ENCODE results near the gene C22orf23. TPM values are rescaled to one million over a fixed set of nuclear protein-coding genes. Genes with fewer than 3 reads are reported as not detected.
"Not testable (repeated sequence)": the region's sequence is repeated elsewhere in the genome, so short reads cannot be mapped to it uniquely, and the experiment has no call there.

The C22orf23 gene
- total RNA-seq, 1 donor from 2014 or later, result not detected

DNA sequence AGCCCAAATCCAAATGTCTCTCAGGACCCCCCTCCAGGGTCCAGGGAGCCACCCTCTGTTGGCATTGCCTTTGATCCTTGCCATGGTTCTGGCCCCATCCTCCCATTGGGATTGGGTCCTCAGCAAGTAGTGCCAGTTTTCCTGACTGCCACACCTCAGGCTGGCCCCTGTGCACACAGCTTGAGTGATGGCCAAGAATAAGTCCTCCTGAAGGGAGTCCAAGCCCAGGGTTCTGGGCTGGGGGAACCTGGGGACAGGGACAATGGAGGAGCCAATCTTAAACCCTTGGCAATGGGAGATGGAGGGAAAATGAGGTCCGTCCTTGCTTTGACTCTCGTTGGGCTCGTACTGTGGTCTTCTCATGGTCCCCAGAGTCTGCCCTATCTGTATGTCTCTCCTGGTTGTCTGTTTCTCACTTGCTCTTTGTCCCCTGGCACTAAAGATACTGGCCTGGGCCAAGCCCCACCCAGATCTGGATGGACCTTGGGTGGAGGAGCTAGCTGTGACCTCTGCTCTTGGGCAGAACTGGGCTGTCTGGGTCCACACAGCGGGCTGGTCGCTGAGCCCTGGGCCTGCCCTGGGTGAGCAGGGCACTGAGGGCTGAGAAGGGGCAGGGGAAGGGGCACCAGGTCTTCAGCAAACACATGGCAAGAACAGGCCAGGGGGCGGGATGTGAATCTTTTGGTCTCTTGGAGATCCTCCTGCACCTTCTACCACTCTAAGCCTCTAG, 28.0 kb upstream of the C22orf23 start:
- no peaks in the 10 kb centered on the region for H3K9me3 ChIP-seq
- H3K27me3 ChIP-seq, result no peaks in the 10 kb centered on the region
- TF ChIP-seq, protein P1, sequence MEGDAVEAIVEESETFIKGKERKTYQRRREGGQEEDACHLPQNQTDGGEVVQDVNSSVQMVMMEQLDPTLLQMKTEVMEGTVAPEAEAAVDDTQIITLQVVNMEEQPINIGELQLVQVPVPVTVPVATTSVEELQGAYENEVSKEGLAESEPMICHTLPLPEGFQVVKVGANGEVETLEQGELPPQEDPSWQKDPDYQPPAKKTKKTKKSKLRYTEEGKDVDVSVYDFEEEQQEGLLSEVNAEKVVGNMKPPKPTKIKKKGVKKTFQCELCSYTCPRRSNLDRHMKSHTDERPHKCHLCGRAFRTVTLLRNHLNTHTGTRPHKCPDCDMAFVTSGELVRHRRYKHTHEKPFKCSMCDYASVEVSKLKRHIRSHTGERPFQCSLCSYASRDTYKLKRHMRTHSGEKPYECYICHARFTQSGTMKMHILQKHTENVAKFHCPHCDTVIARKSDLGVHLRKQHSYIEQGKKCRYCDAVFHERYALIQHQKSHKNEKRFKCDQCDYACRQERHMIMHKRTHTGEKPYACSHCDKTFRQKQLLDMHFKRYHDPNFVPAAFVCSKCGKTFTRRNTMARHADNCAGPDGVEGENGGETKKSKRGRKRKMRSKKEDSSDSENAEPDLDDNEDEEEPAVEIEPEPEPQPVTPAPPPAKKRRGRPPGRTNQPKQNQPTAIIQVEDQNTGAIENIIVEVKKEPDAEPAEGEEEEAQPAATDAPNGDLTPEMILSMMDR (IDR thresholded peaks at IDR 0.05), result no peak
- DNase-seq (ENCODE audit: low spot score in 2 of 2), result no peak
- intact Hi-C loops (cut with DNase I), result no loop called here
- no peak overlapping the region for H3K4me3 ChIP-seq
- H3K36me3 ChIP-seq, result no peaks in the 10 kb centered on the region
- no peak overlapping the region for H3K27ac ChIP-seq
- no peaks in the 10 kb centered on the region for H3K4me1 ChIP-seq

DNA sequence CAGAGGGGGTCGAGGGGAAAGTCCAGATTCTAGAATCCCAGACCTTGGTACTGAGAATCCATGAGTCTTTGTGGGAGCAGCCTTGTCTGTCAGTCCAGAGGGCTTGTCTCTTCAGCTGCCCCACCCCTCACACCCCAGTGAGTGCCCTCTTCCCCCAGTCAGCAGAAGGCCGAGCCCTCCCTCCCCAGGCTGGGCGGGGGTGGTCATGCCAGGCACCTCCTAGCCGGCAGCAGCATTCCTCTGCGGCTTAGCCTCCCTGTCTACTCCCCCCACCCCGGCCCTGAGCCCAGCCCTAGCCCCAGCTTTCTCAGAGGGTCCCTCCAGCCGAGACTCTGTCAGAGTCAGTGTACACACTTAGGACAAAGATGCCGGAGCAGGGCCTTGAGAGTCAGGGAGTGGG, 26.4 kb upstream of the C22orf23 start:
- H3K4me3 ChIP-seq, result no peak overlapping the region
- intact Hi-C loops (cut with DNase I), result no loop called here
- H3K36me3 ChIP-seq, result no peaks in the 10 kb centered on the region

DNA sequence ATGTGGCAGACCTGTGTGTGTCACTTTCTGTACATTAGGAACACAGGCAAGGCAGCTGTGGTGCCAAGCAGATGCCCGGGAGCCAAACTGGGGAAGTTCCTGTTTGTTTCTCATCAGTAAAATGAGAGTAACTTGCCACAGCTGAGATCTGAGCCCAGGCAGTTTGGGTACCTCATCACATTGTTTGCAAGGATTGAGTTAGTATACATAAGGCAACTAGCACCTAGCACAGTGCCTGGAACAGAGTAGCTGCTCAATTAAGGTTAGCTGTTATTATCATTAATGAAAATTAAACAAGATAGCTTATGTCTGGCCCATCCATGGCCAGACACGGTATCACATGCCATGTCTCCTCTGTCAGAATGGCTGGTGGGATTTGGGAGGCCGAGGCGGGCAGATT, 23.1 kb upstream of the C22orf23 start:
- H3K4me1 ChIP-seq, result no peaks in the 10 kb centered on the region
- H3K4me3 ChIP-seq, result no peak overlapping the region
- TF ChIP-seq, protein P1 (IDR thresholded peaks at IDR 0.05), result no peak
- no peaks in the 10 kb centered on the region for H3K9me3 ChIP-seq
- no peak overlapping the region for H3K27ac ChIP-seq
- intact Hi-C loops (cut with DNase I), result no loop called here
- no peaks in the 10 kb centered on the region for H3K36me3 ChIP-seq
- DNase-seq (ENCODE audit: low spot score in 2 of 2), result no peak
- H3K27me3 ChIP-seq, result no peaks in the 10 kb centered on the region

More for the DNA sequence above, 26.4 kb upstream of the C22orf23 start:
- no peak for DNase-seq (ENCODE audit: low spot score in 2 of 2)
- TF ChIP-seq, protein P1 (IDR thresholded peaks at IDR 0.05), result no peak
- Histone ChIP-seq H3K27ac (no peak overlapping the region), H3K4me1 (no peaks in the 10 kb centered on the region), H3K9me3 (no peaks in the 10 kb centered on the region), H3K27me3 (no peaks in the 10 kb centered on the region)

DNA sequence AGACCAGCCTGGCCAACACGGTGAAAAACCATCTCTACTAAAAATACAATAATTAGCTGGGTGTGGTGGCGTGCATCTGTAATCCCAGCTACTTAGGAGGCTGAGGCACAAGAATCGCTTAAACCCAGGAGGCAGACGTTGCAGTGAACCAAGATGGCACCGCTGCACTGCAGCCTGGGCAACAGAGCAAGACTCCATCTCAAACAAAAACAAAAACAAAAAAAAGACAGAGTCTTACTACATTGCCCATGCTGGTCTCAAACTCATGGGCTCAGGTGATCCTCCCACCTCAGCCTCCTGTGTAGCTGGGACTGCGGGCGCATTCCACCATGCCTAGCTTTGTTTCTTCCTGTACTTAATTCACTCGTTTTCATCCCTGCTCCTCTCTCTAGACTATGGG, 22.6 kb upstream of the C22orf23 start:
- H3K27me3 ChIP-seq; H3K9me3 ChIP-seq; intact Hi-C loops (cut with DNase I); H3K27ac ChIP-seq; H3K4me1 ChIP-seq; H3K36me3 ChIP-seq; DNase-seq (ENCODE audit: low spot score in 2 of 2); H3K4me3 ChIP-seq: not testable (repeated sequence)

DNA sequence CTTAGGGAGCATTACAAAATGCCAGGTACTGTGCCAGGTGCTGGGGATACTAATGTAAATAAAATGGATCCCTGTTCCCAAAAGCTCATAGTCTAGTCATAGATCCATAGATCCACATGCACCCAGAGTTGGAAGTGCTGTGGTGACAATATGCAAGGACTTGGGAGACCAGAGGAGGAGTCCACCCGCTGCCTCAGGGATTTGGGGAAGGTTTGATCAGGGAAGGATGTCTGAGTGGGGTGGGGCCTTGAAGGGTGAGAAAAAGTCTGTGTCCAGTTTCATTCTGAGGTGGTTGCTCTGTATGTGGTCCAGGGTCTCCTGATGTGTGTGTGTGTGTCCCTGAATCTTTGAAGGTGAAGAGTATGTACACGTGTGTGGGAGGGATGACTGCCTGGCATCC, 21.8 kb upstream of the C22orf23 start:
- H3K4me1 ChIP-seq, result no peaks in the 10 kb centered on the region
- intact Hi-C loops (cut with DNase I), result no loop called here
- no peaks in the 10 kb centered on the region for H3K36me3 ChIP-seq
- TF ChIP-seq, protein P1 (IDR thresholded peaks at IDR 0.05), result no peak
- DNase-seq (ENCODE audit: low spot score in 2 of 2), result no peak
- no peak overlapping the region for H3K4me3 ChIP-seq
- no peaks in the 10 kb centered on the region for H3K9me3 ChIP-seq
- no peak overlapping the region for H3K27ac ChIP-seq
- no peaks in the 10 kb centered on the region for H3K27me3 ChIP-seq

DNA sequence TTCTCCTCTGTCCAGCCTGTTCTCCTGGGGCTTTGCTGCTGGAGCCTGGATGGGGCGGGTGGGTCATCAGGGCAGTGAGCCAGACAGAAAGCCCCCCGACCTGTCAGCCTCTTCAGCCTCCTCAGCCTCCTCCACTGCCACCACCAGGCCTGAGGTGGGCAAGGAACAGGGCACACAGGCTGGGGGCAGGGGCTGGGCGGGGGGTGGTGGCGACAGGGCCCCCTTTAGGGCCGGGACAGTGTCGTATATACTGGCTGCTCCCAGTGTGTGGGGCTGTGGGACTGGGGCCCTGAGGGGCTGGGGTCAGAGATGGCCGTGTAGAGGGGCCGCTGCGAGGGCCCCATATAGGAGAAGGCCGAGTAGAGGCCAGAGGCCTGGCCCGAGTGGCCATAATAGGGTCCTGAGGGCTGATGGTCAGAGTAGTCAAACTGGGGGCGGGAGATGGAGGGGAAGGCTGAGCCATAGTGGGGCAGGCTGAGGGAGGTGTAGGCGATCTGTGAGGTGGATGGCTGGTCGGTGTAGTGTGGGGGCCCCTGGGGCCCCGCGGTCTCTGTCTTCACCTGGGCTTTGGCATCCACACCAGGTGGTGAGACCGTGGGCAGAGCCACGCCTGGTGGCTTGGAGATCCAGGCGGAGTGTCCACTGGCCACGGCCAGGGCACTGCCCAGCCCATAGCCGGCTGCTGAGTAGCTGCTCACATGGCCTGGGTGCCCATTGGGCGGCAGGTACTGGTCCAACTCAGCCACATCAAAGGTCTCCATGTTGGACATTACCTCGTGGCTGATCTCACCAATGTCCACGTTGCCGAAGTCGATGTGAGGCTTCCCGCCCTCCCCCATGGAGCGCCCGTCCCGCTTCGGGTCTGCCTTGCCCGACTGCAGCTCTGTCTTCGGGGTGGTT, 20.1 kb upstream of the C22orf23 start:
- intact Hi-C loops (cut with DNase I), result no loop called here
- TF ChIP-seq, protein P1 (IDR thresholded peaks at IDR 0.05), result no peak
- Histone ChIP-seq H3K4me1 (no peaks in the 10 kb centered on the region), H3K27me3 (no peaks in the 10 kb centered on the region), H3K36me3 (peaks cover 3% of the 10 kb centered on the region in 2 donors), H3K9me3 (no peaks in the 10 kb centered on the region), H3K4me3 (no peak overlapping the region), H3K27ac (no peak overlapping the region)
- no peak for DNase-seq (ENCODE audit: low spot score in 2 of 2)

Measured in ascending aorta (tissue), 2 donors.